ENCODE data around the gene CIB4. TPM values are rescaled to one million over a fixed set of nuclear protein-coding genes. Genes with fewer than 3 reads are reported as not detected.

The CIB4 gene
- total and polyA plus RNA-seq, 9 of the 15 experiments (the other 6 are each of a cell fraction or from before 2014, with no cell fraction given) = not detected

GRCh38 chr2:26540961-26541360 is 100.2 kb downstream of the CIB4 start:
- H3K9ac ChIP-seq (ENCODE audit: insufficient read depth in 1 of 2, low read depth in 2 of 2, low read length in 2 of 2) = no peak overlapping the region
- no peaks in the 10 kb centered on the region; a peak in 1 of 5 replicates for H3K4me1 ChIP-seq (replicated peaks in 1 of 2; ENCODE audit: control insufficient read depth in 2 of 2, insufficient read depth in 2 of 2, low read length in 2 of 2)
- CTCF ChIA-PET (ENCODE audit: low intra/inter-chr PET ratio) = no interaction called here
- BruUV-seq (replicated peaks) = no TSS peak
- H3K27ac ChIP-seq (ENCODE audit: extremely low read depth, low read depth, low read length) = no peak overlapping the region
- H2AFZ ChIP-seq (ENCODE audit: low read depth, low read length) = no peak overlapping the region
- H3K36me3 ChIP-seq (ENCODE audit: control insufficient read depth, insufficient read depth, low read length) = no peaks in the 10 kb centered on the region
- H3K9me1 ChIP-seq (ENCODE audit: control insufficient read depth, insufficient read depth, low read length) = no peaks in the 10 kb centered on the region
- intact Hi-C loops (cut with micrococcal nuclease) (no loop called here), in situ Hi-C loops (cut with MboI) (no loop called here)
- H3K4me3 ChIP-seq = no peak overlapping the region
- H4K20me1 ChIP-seq (replicated peaks; ENCODE audit: control insufficient read depth, insufficient read depth, low read length) = no peaks in the 10 kb centered on the region
- no peaks in the 10 kb centered on the region for H3K9me3 ChIP-seq (replicated peaks; ENCODE audit: control insufficient read depth, insufficient read depth, low read depth, low read length)
- WGBS (ENCODE audit: insufficient coverage, low coverage, missing lambda C conversion rate) = 7% methylated on average over 6 of the region's 6 CpGs
- POLR2A ChIA-PET = interaction anchor here (0.8 to 1.6 kb wide), 3 partner anchors 8 to 63 kb away, joined by 3 to 4 read pairs (median 3); partner anchors contain the start of gene OTOF
- no peak for DNase-seq (ENCODE audit: extremely low read depth in 1 of 4, low spot score in 3 of 4)
- no peak overlapping the region for H3K4me2 ChIP-seq (ENCODE audit: insufficient read depth, low read length)
- no peak for TF ChIP-seq NFE2L1 (tag; IDR thresholded peaks at IDR 0.05; ENCODE audit: borderline replicate concordance, low read depth)
- no peak for TF ChIP-seq ZSCAN29 (IDR thresholded peaks at IDR 0.05)
- no peak for TF ChIP-seq ZNF23 (CRISPR knock-in tag; IDR thresholded peaks at IDR 0.05)
- TF ChIP-seq ZBTB43 (CRISPR knock-in tag; IDR thresholded peaks at IDR 0.05) = no peak
- TF ChIP-seq RBM34 (IDR thresholded peaks at IDR 0.05; ENCODE audit: borderline replicate concordance, insufficient read depth, low read length) = no peak
- no peak for TF ChIP-seq ZNF584 (CRISPR knock-in tag; IDR thresholded peaks at IDR 0.05; ENCODE audit: low read depth)
- peaks cover 22 to 51% of the 10 kb centered on the region in 2 experiments for H3K27me3 ChIP-seq (ENCODE audit: control insufficient read depth in 2 of 2, insufficient read depth in 2 of 2, low read length in 2 of 2)
- no peaks in the 10 kb centered on the region for H3K79me2 ChIP-seq (ENCODE audit: control insufficient read depth, insufficient read depth, low read length)
- FAIRE-seq = no peak
- no peak for ATAC-seq
